GM19395 (cell line): Measurements from ENCODE around the gene SCAF8.

Experiments used
- ATAC-seq: cut with Tn5 transposase; IDR thresholded peaks from one replicate; pipeline ENCODE4 v1.9.1; 2021; ENCODE audit warnings: mild to moderate bottlenecking, moderate library complexity; ENCODE audit not compliant: unreplicated experiment

SCAF8 gene

GRCh38 chr6:154882107-154882506 is 148.9 kb downstream of the SCAF8 start:
- no peak for ATAC-seq
